A549 (cell line): ENCODE data around the gene RD3L. TPM values are rescaled to one million over a fixed set of nuclear protein-coding genes. Genes with fewer than 3 reads are reported as not detected.
"Not testable (repeated sequence)": the region's sequence is repeated elsewhere in the genome, so short reads cannot be mapped to it uniquely, and the experiment has no call there.

ENCODE experiments used
- ATAC-seq, 2 experiments: fragments of 200-7000 bp in 1 of 2; fragments of >200 bp in 1 of 2; cut with Nextera tagmentation in 1 of 2; cut with Tn5 transposase in 1 of 2; 3 replicates each; pipeline versions ENCODE4 v1.8.0 to v1.9.1; 2018 to 2020; ENCODE audit warnings: mild to moderate bottlenecking in 1 of 2, moderate library complexity in 1 of 2
- CTCF ChIA-PET: fragments of 300-600 bp; sonication (Branson Sonifier 250); formaldehyde crosslinking; extraction: SDS; loops from one replicate; lab custom pipeline; 2021; ENCODE audit warnings: antibody characterized with exemption, inconsistent platforms; lab: Yijun Ruan, JAX
- POLR2A ChIA-PET: fragments of 350-600 bp; formaldehyde crosslinking; extraction: SDS; loops from one replicate; lab custom pipeline; 2021; ENCODE audit warnings: antibody characterized with exemption, inconsistent platforms; lab: Yijun Ruan, JAX
- DNase-seq, 2 experiments: peaks; one replicate each; pipeline versions ENCODE4 v3.0.0 to v3.0.0-alpha.2; 2011 to 2016; ENCODE audit warnings: low read depth in 1 of 2, low spot score in 1 of 2
- FAIRE-seq: peaks from 2 replicates; lab custom pipeline; 2011; peaks lifted over from hg19 to GRCh38; lab: Jason Lieb, UNC
- H3K27ac ChIP-seq, 2 experiments: fragments of >200 bp; sonication (Bioruptor Twin); formaldehyde crosslinking; 3 replicates each; pipeline ENCODE4 v1.5.1; 2016 to 2017
- H3K4me1 ChIP-seq: fragments of >200 bp; sonication (Bioruptor Twin); formaldehyde crosslinking; 3 replicates; pipeline ENCODE4 v1.6.1; 2016
- H3K4me2 ChIP-seq: fragments of >200 bp; sonication (Bioruptor Twin); formaldehyde crosslinking; 3 replicates; pipeline ENCODE4 v1.6.1; 2016
- H3K4me3 ChIP-seq: fragments of >200 bp; sonication (Bioruptor Twin); formaldehyde crosslinking; 3 replicates; pipeline ENCODE4 v1.5.1; 2016
- H3K9me3 ChIP-seq: fragments of >200 bp; sonication (Bioruptor Twin); formaldehyde crosslinking; 3 replicates; pipeline ENCODE4 v1.6.1; 2016
- BCL3 ChIP-seq: fragments of >200 bp; sonication (Bioruptor Twin); formaldehyde crosslinking; IDR thresholded peaks from 3 replicates; pipeline ENCODE4 v1.6.1; 2016
- BHLHE40 ChIP-seq: IDR thresholded peaks from 2 replicates; pipeline ENCODE4 v1.6.1; 2012; ENCODE audit warnings: low read depth, low read length, inconsistent platforms
- CHD2 ChIP-seq: fragments of 150-350 bp; IDR thresholded peaks from 2 replicates; pipeline ENCODE4 v1.6.1; 2014; ENCODE audit warnings: low read length; ENCODE audit not compliant: partially characterized antibody
- CTCF ChIP-seq: fragments of >200 bp; sonication (Bioruptor Twin); formaldehyde crosslinking; IDR thresholded peaks from 3 replicates; pipeline ENCODE4 v1.5.1; 2016
- ELK1 ChIP-seq: fragments of 150-350 bp; IDR thresholded peaks from 2 replicates; pipeline ENCODE4 v1.6.1; 2014; ENCODE audit warnings: low read depth, mild to moderate bottlenecking, low read length
- ESRRA ChIP-seq: fragments of 150-350 bp; IDR thresholded peaks from 2 replicates; pipeline ENCODE4 v1.6.1; 2014; ENCODE audit warnings: mild to moderate bottlenecking, low read length, borderline replicate concordance
- FOSB ChIP-seq: fragments of 250-450 bp; sonication (Bioruptor Pico); IDR thresholded peaks from 2 replicates; pipeline ENCODE4 v1.5.0; 2020; ENCODE audit warnings: mild to moderate bottlenecking, moderate library complexity
- FOXS1 ChIP-seq: fragments of 250-450 bp; sonication (Bioruptor Pico); IDR thresholded peaks from 2 replicates; pipeline ENCODE4 v1.5.0; 2020; ENCODE audit warnings: mild to moderate bottlenecking, moderate library complexity
- HOXB13 ChIP-seq: fragments of 250-450 bp; sonication (Bioruptor Pico); IDR thresholded peaks from 2 replicates; pipeline ENCODE4 v1.5.0; 2020; ENCODE audit warnings: low read depth, mild to moderate bottlenecking, moderate library complexity
- MAZ ChIP-seq: fragments of 150-350 bp; IDR thresholded peaks from 2 replicates; pipeline ENCODE4 v1.6.1; 2014; ENCODE audit warnings: antibody characterized with exemption, low read depth, low read length, borderline replicate concordance
- MYC ChIP-seq: IDR thresholded peaks from 2 replicates; pipeline ENCODE4 v1.6.1; 2012; ENCODE audit warnings: mild to moderate bottlenecking, inconsistent platforms, low read length, improper control_type of control experiment, borderline replicate concordance
- POLR2A ChIP-seq: IDR thresholded peaks from 2 replicates; pipeline ENCODE4 v1.6.1; 2012; ENCODE audit warnings: mild to moderate bottlenecking, low read length
- RAD21 ChIP-seq, 2 experiments: fragments of >200 bp in 1 of 2; sonication (Bioruptor Twin) in 1 of 2; formaldehyde crosslinking in 1 of 2; IDR thresholded peaks in 1 of 2; conservative IDR thresholded peaks in 1 of 2; 2 replicates in 1 of 2; 3 replicates in 1 of 2; pipeline ENCODE4 v1.6.1; 2012 to 2018; ENCODE audit warnings: inconsistent platforms in 1 of 2
- RARB ChIP-seq: fragments of 250-450 bp; sonication (Bioruptor Pico); IDR thresholded peaks from 2 replicates; pipeline ENCODE4 v1.8.0; 2021; ENCODE audit warnings: mild to moderate bottlenecking, moderate library complexity
- SMC3 ChIP-seq: fragments of >200 bp; sonication (Bioruptor Twin); formaldehyde crosslinking; IDR thresholded peaks from 3 replicates; pipeline ENCODE4 v1.6.1; 2018; ENCODE audit warnings: inconsistent platforms
- USF2 ChIP-seq: fragments of 450-650 bp; IDR thresholded peaks from 2 replicates; pipeline ENCODE4 v1.6.1; 2014; ENCODE audit warnings: antibody characterized with exemption
- ZNF302 ChIP-seq: fragments of 250-450 bp; sonication (Bioruptor Pico); IDR thresholded peaks from 2 replicates; pipeline ENCODE4 v1.9.0; 2021; ENCODE audit warnings: inconsistent platforms, mild to moderate bottlenecking, moderate library complexity
- ZSCAN20 ChIP-seq: fragments of 250-450 bp; sonication (Bioruptor Pico); IDR thresholded peaks from 2 replicates; pipeline ENCODE4 v1.8.0; 2022; ENCODE audit warnings: mild to moderate bottlenecking, moderate library complexity
- WGBS: methylation state at CpG from one replicate; pipeline ENCODE4 v1.1.6; 2017; ENCODE audit errors: missing lambda C conversion rate; 5-methylcytosine and 5-hydroxymethylcytosine counted together
- polyA plus RNA-seq, 4 experiments: library from polyadenylated mRNA; depleted of rRNA in 3 of 4; stranded (reverse); fragments of >200 nt; fragmentation: RNase III in 1 of 4; extraction: RNeasy Plus Mini Kit Qiagen cat#74134 plus additional on column Dnase treatment in 1 of 4; gene quantifications; 2 replicates in 3 of 4; 3 replicates in 1 of 4; pipeline ENCODE4 v1.2.3, GENCODE V29; 2011 to 2017

RD3L gene
- polyA plus RNA-seq, 2 of the 4 experiments (the other 2 are of a cell fraction) = not detected

- peak overlapping the region; percentile 60; the same call in 2 of the 3 replicates for H3K4me2 ChIP-seq
- not testable (repeated sequence) for FAIRE-seq
- peak; percentile 56 for TF ChIP-seq CTCF
- TF ChIP-seq RAD21 (conservative IDR thresholded peaks at IDR 0.05 in 1 of 2, IDR thresholded peaks at IDR 0.05 in 1 of 2) = peak; percentile 71 to 73
- TF ChIP-seq SMC3 = peak; percentile 75
- TF ChIP-seq, all 56 proteins: peak for 3; not testable (repeated sequence) for 53
- CTCF ChIA-PET = interaction anchor here (0.6 to 7.7 kb wide), 29 partner anchors 8 to 702 kb away, joined by 3 to 101 read pairs (median 4); partner anchors contain the start of gene RD3L
- H3K9me3 ChIP-seq, H3K4me1 ChIP-seq, H3K27ac ChIP-seq, H3K4me3 ChIP-seq, POLR2A ChIA-PET: not testable (repeated sequence)
- WGBS = 22% methylated on average over 14 of the region's 14 CpGs
- DNase-seq (peak in 1 of 2 experiments; percentile 45), ATAC-seq (peak in 1 of 2 experiments; percentile 51; a peak in 2 of 6 replicates)
Observed at GRCh38 chr14:103980623-103981238, 38.4 kb upstream of the RD3L start.

GRCh38 chr14:103974575-103974974 is 32.2 kb upstream of the RD3L start:
- TF ChIP-seq FOSB (CRISPR knock-in tag) (no peak), ZNF302 (CRISPR knock-in tag) (no peak), MAZ (no peak), ELK1 (no peak), HOXB13 (no peak), POLR2A (no peak), FOXS1 (no peak), BCL3 (no peak), USF2 (no peak), ESRRA (no peak), CHD2 (no peak), SMC3 (no peak), ZSCAN20 (CRISPR knock-in tag) (no peak), RARB (no peak)
- CTCF ChIA-PET = interaction anchor here (0.9 to 1.3 kb wide), 4 partner anchors 17 to 166 kb away, joined by 3 to 5 read pairs (median 4); a partner anchor contains a TSS
- POLR2A ChIA-PET = no interaction called here

GRCh38 chr14:103973354-103973753 is 31.0 kb upstream of the RD3L start:
- no peaks in the 10 kb centered on the region for H3K4me1 ChIP-seq
- ATAC-seq (peak in 1 of 2 experiments; percentile 55; a peak in 4 of 6 replicates), FAIRE-seq (no peak), DNase-seq (no peak)
- ChIA-PET POLR2A (no interaction called here), CTCF (interaction anchor here (1.0 kb wide), 1 partner anchor 73 kb away, joined by 3 read pairs; no protein-coding TSS in a partner anchor)
- no peaks in the 10 kb centered on the region for H3K9me3 ChIP-seq
- no peak for TF ChIP-seq CHD2
- no peak for TF ChIP-seq BHLHE40
- no peak for TF ChIP-seq MAZ
- no peak for TF ChIP-seq MYC
- no peak overlapping the region for H3K27ac ChIP-seq
- WGBS = 58% methylated on average over 4 of the region's 4 CpGs
- no peak overlapping the region for H3K4me3 ChIP-seq
- no peak overlapping the region for H3K4me2 ChIP-seq

More at GRCh38 chr14:103974575-103974974, 32.2 kb upstream of the RD3L start:
- ATAC-seq (no peak), FAIRE-seq (no peak), DNase-seq (no peak)
- 41% methylated on average over 2 of the region's 2 CpGs for WGBS
- H3K4me2 ChIP-seq = no peak overlapping the region
- no peaks in the 10 kb centered on the region for H3K4me1 ChIP-seq
- H3K27ac ChIP-seq = no peak overlapping the region
- H3K4me3 ChIP-seq = no peak overlapping the region
- no peaks in the 10 kb centered on the region for H3K9me3 ChIP-seq
